SIG-M5 treated with dmso at 0.1 percent for 504 hours (cell line): Measurements from ENCODE around the gene MUC4.
"Not testable (repeated sequence)": the region's sequence is repeated elsewhere in the genome, so short reads cannot be mapped to it uniquely, and the experiment has no call there.

ENCODE experiments used
- DNase-seq: peaks from one replicate; lab custom pipeline; 2025; ENCODE audit not compliant: unreplicated experiment; lab: John Stamatoyannopoulos, UW

MUC4 gene

GRCh38 chr3:195835791-195836190 lies 24.1 kb upstream of the MUC4 start:
- DNase-seq, result no peak

GRCh38 chr3:195834675-195835583 lies 23.2 kb upstream of the MUC4 start:
- DNase-seq, result no peak

- no peak for DNase-seq
Measured at GRCh38 chr3:195829897-195830254, 18.1 kb upstream of the MUC4 start.

GRCh38 chr3:195828762-195829161 lies 17.0 kb upstream of the MUC4 start:
- DNase-seq, result no peak

- DNase-seq, result no peak
Measured at GRCh38 chr3:195825857-195826804, 14.4 kb upstream of the MUC4 start.

- no peak for DNase-seq
Measured at GRCh38 chr3:195825191-195825588, 13.5 kb upstream of the MUC4 start.

- not testable (repeated sequence) for DNase-seq
Measured at GRCh38 chr3:195824425-195825190, 12.9 kb upstream of the MUC4 start.

- no peak for DNase-seq
Measured at GRCh38 chr3:195823999-195824398, 12.3 kb upstream of the MUC4 start.

- DNase-seq, result no peak
Measured at GRCh38 chr3:195823280-195823679, 11.6 kb upstream of the MUC4 start.

- DNase-seq, result no peak
Measured at GRCh38 chr3:195822131-195822696, 10.5 kb upstream of the MUC4 start.

- no peak for DNase-seq
Measured at GRCh38 chr3:195821403-195822130, 9.8 kb upstream of the MUC4 start.

- DNase-seq, result no peak
Measured at GRCh38 chr3:195820901-195821300, 9.2 kb upstream of the MUC4 start.

- DNase-seq, result no peak
Measured at GRCh38 chr3:195820186-195820585, 8.5 kb upstream of the MUC4 start.

GRCh38 chr3:195818301-195818700 lies 6.6 kb upstream of the MUC4 start:
- DNase-seq, result no peak

GRCh38 chr3:195817578-195818135 lies 5.9 kb upstream of the MUC4 start:
- DNase-seq, result no peak

GRCh38 chr3:195816276-195816913 lies 4.7 kb upstream of the MUC4 start:
- DNase-seq, result not testable (repeated sequence)

GRCh38 chr3:195815169-195815771 lies 3.5 kb upstream of the MUC4 start:
- no peak for DNase-seq

- no peak for DNase-seq
Measured at GRCh38 chr3:195813916-195814640, 2.3 kb upstream of the MUC4 start.
